HepG2 (cell line): ENCODE data around the gene TP53BP2. TPM values are rescaled to one million over a fixed set of nuclear protein-coding genes. Genes with fewer than 3 reads are reported as not detected.

Source experiments
- ATAC-seq: fragments of 200-7000 bp; cut with Tn5 transposase; 3 replicates; pipeline ENCODE4 v1.9.1; 2020; ENCODE audit warnings: mild to moderate bottlenecking, moderate library complexity
- BruUV-seq: library from RNA; stranded (reverse); fragments of 400-500 nt; replicated peaks from 2 replicates; lab custom pipeline; 2021; lab: Mats Ljungman, UMichigan
- CTCF ChIA-PET: fragments of 300-600 bp; formaldehyde crosslinking; extraction: SDS; loops from one replicate; lab custom pipeline; 2021; ENCODE audit warnings: low total read pairs, inconsistent platforms, low intra/inter-chr PET ratio; lab: Yijun Ruan, JAX
- POLR2A ChIA-PET: fragments of 350-600 bp; sonication (Branson Sonifier 250); formaldehyde crosslinking; loops from one replicate; lab custom pipeline; 2020; ENCODE audit warnings: antibody characterized with exemption, inconsistent platforms; lab: Yijun Ruan, JAX
- DNase-seq: peaks from one replicate; pipeline ENCODE4 v3.0.0-alpha.2; 2015; ENCODE audit warnings: low spot score
- FAIRE-seq: peaks from 3 replicates; lab custom pipeline; 2011; peaks lifted over from hg19 to GRCh38; lab: Jason Lieb, UNC
- H2AFZ ChIP-seq: one replicate; pipeline ENCODE4 v1.6.1; 2011; ENCODE audit warnings: low read length, inconsistent platforms
- H3K27ac ChIP-seq: fragments of 300-600 bp; 3 replicates; pipeline ENCODE4 v1.8.0; 2011; ENCODE audit warnings: mixed run types, mild to moderate bottlenecking, mixed read lengths, low read length, inconsistent platforms; ENCODE audit not compliant: insufficient read depth; ENCODE audit errors: extremely low read length
- H3K27me3 ChIP-seq, 2 experiments: fragments of 200-600 bp in 1 of 2; 2 replicates in 1 of 2; 3 replicates in 1 of 2; pipeline versions ENCODE4 v1.6.0 to v1.8.0; 2011; ENCODE audit warnings: low read length in 2 of 2, mild to moderate bottlenecking in 2 of 2, moderate library complexity in 2 of 2, inconsistent platforms in 1 of 2; ENCODE audit not compliant: insufficient read depth in 2 of 2, control insufficient read depth in 1 of 2
- H3K36me3 ChIP-seq, 2 experiments: fragments of 200-600 bp in 1 of 2; replicated peaks in 1 of 2; 2 replicates in 1 of 2; 3 replicates in 1 of 2; pipeline versions ENCODE4 v1.5.1 to v1.8.0; 2011; ENCODE audit warnings: low read length in 2 of 2, inconsistent platforms in 1 of 2; ENCODE audit not compliant: insufficient read depth in 2 of 2, control insufficient read depth in 1 of 2
- H3K4me1 ChIP-seq: 2 replicates; pipeline ENCODE4 v1.5.1; 2012; ENCODE audit warnings: low read length, inconsistent platforms; ENCODE audit not compliant: insufficient read depth
- H3K4me2 ChIP-seq: 2 replicates; pipeline ENCODE4 v1.6.0; 2011; ENCODE audit warnings: low read depth, low read length, inconsistent platforms
- H3K4me3 ChIP-seq, 3 experiments: fragments of 200-600 bp in 1 of 3; sonication (generic), shearing (Covaris generic) in 1 of 3; replicated peaks in 1 of 3; 2 replicates each; pipeline ENCODE4 v1.5.1; 2011 to 2016; ENCODE audit warnings: low read length in 3 of 3, inconsistent platforms in 2 of 3, low read depth in 2 of 3, mild to moderate bottlenecking in 2 of 3, control low read depth in 1 of 3, mixed read lengths in 1 of 3; ENCODE audit not compliant: insufficient read depth in 1 of 3
- H3K79me2 ChIP-seq: one replicate; pipeline ENCODE4 v1.6.1; 2011; ENCODE audit warnings: low read length, inconsistent platforms; ENCODE audit not compliant: insufficient read depth
- H3K9ac ChIP-seq: 2 replicates; pipeline ENCODE4 v1.6.0; 2011; ENCODE audit warnings: mild to moderate bottlenecking, low read depth, low read length, inconsistent platforms; ENCODE audit not compliant: insufficient read depth
- H3K9me3 ChIP-seq: 2 replicates; pipeline ENCODE4 v1.5.1; 2012; ENCODE audit warnings: mild to moderate bottlenecking, low read length
- H4K20me1 ChIP-seq: 2 replicates; pipeline ENCODE4 v1.6.0; 2011; ENCODE audit warnings: inconsistent platforms, mild to moderate bottlenecking, low read length, moderate library complexity; ENCODE audit not compliant: insufficient read depth
- ETV5 ChIP-seq: IDR thresholded peaks from 2 replicates; pipeline ENCODE4 v1.6.1; 2018; ENCODE audit warnings: missing biosample characterization, missing genetic modification reagents, inconsistent platforms, borderline replicate concordance
- HINFP ChIP-seq: sonication (generic); formaldehyde crosslinking; IDR thresholded peaks from 2 replicates; pipeline ENCODE4 v1.4.0; 2020; ENCODE audit warnings: low read depth, mild to moderate bottlenecking, missing genetic modification reagents
- MTA3 ChIP-seq: sonication (generic); formaldehyde crosslinking; IDR thresholded peaks from 2 replicates; pipeline ENCODE4 v1.4.0; 2020; ENCODE audit warnings: missing genetic modification reagents
- RAD21 ChIP-seq: fragments of 450-650 bp; formaldehyde crosslinking; IDR thresholded peaks from 2 replicates; pipeline ENCODE4 v1.5.0; 2020; ENCODE audit warnings: mild to moderate bottlenecking
- RARG ChIP-seq: sonication (generic); formaldehyde crosslinking; IDR thresholded peaks from 2 replicates; pipeline ENCODE4 v1.4.0; 2020; ENCODE audit warnings: low read depth, mild to moderate bottlenecking, missing genetic modification reagents
- ZNF20 ChIP-seq: sonication (generic); formaldehyde crosslinking; IDR thresholded peaks from 2 replicates; pipeline ENCODE4 v1.4.0; 2020; ENCODE audit warnings: mild to moderate bottlenecking, moderate library complexity, missing genetic modification reagents
- ZNF513 ChIP-seq: sonication (generic); formaldehyde crosslinking; conservative IDR thresholded peaks from 2 replicates; pipeline ENCODE4 v1.5.0; 2020; ENCODE audit warnings: missing genetic modification reagents
- ZNF556 ChIP-seq: sonication (generic); formaldehyde crosslinking; IDR thresholded peaks from 2 replicates; pipeline ENCODE4 v1.4.0; 2020; ENCODE audit warnings: mild to moderate bottlenecking, missing genetic modification reagents, borderline replicate concordance
- ZNF75D ChIP-seq: sonication (generic); formaldehyde crosslinking; IDR thresholded peaks from 2 replicates; pipeline ENCODE4 v1.8.1; 2023; ENCODE audit warnings: missing genetic modification reagents, mild to moderate bottlenecking, borderline replicate concordance
- ZSCAN31 ChIP-seq: sonication (generic); formaldehyde crosslinking; IDR thresholded peaks from 2 replicates; pipeline ENCODE4 v1.5.0; 2020; ENCODE audit warnings: low read depth, mild to moderate bottlenecking, missing genetic modification reagents
- WGBS: methylation state at CpG from one replicate; pipeline ENCODE4 v1.1.6; 2017; ENCODE audit warnings: low lambda C conversion rate; 5-methylcytosine and 5-hydroxymethylcytosine counted together
- in situ Hi-C: cut with HindIII; loops from 2 replicates; pipeline ENCODE4 v1.10.0; 2017; ENCODE audit warnings: low pct_unique_long_range_greater_than_20kb; ENCODE audit not compliant: extremely low pct_ligation_motif_present
- intact Hi-C: fragments of 100-400 bp; cut with micrococcal nuclease; formaldehyde crosslinking; loops from one replicate; pipeline ENCODE4 v1.10.0; 2022; ENCODE audit not compliant: unreplicated experiment
- polyA plus RNA-seq, 8 experiments: library from polyadenylated mRNA; depleted of rRNA in 3 of 8; stranded (reverse) in 7 of 8; unstranded in 1 of 8; fragments of >200 nt; fragmentation: Illumina TruSeq in 4 of 8; extraction: Trizol in 4 of 8; gene quantifications; 2 replicates each; pipeline versions ENCODE4 v1.2.1 to v1.2.3, GENCODE V29; 2011 to 2016; ENCODE audit warnings: low read depth in 4 of 8, missing spikeins in 1 of 8, mixed read lengths in 1 of 8; ENCODE audit not compliant: insufficient read depth in 1 of 8
- total RNA-seq, 5 experiments: library from RNA; depleted of rRNA; stranded (reverse); fragments of >200 nt; fragmentation: Illumina TruSeq; extraction: Trizol; gene quantifications; 2 replicates each; pipeline ENCODE4 v1.2.3, GENCODE V29; 2016; ENCODE audit warnings: low read depth in 1 of 5
- TF ChIP-seq, protein P1 (sequence below), 2 experiments: sonication (generic) in 1 of 2; formaldehyde crosslinking in 1 of 2; IDR thresholded peaks; 2 replicates each; pipeline versions ENCODE4 v1.4.0 to v1.6.1; 2018 to 2020; ENCODE audit warnings: missing genetic modification reagents in 2 of 2, borderline replicate concordance in 1 of 2, low read depth in 1 of 2, mild to moderate bottlenecking in 1 of 2, missing biosample characterization in 1 of 2

TP53BP2 gene
- total and polyA plus RNA-seq, 2 of the 13 experiments (the other 11 are each of a cell fraction or from before 2014, with no cell fraction given) = 10.0 to 14.0 TPM

DNA sequence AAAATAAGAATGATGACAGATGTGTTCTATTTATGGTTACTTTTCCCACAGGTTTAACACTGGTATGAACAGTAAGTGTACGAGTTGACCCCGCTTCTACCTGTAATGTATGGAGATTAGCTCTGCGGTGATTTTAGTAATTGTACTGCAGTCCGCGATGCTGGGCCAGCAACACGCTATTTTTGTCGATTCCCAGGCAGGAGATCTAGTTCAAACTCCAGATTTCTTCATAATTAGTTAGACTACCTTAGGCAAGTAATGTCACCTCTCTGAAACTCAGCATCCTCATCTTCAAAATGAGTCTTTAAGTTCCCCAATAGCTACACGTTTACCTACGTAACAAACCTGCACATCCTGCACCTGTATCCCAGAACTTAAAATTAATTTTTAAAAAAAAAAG is 21.5 kb downstream of the TP53BP2 start:
- peaks cover 10% of the 10 kb centered on the region; the same call in 1 of the 2 replicates for H3K4me1 ChIP-seq
- H3K27ac ChIP-seq = no peak overlapping the region
- no peak for DNase-seq
- no peak overlapping the region for H3K4me2 ChIP-seq
- peaks cover 4 to 11% of the 10 kb centered on the region in 2 experiments; a peak in 3 of 5 replicates for H3K36me3 ChIP-seq
- no peaks in the 10 kb centered on the region for H4K20me1 ChIP-seq
- no peaks in the 10 kb centered on the region for H3K9me3 ChIP-seq
- FAIRE-seq = no peak
- TF ChIP-seq RAD21 (CRISPR knock-in tag) = no peak
- no peak overlapping the region for H3K9ac ChIP-seq
- no TSS peak for BruUV-seq
- H3K27me3 ChIP-seq = no peaks in the 10 kb centered on the region
- 98% methylated on average over 9 of the region's 9 CpGs for whole genome bisulfite sequencing
- ChIA-PET CTCF (no interaction called here), POLR2A (interaction anchor here (0.7 kb wide), 1 partner anchor 21 kb away, joined by 3 read pairs; the partner anchor contains the start of gene TP53BP2)
- H3K79me2 ChIP-seq = peaks cover 52% of the 10 kb centered on the region
- no peak overlapping the region for H3K4me3 ChIP-seq
- H2AFZ ChIP-seq = no peak overlapping the region
- in situ Hi-C loops (no loop called here), intact Hi-C loops (no loop called here)
- ATAC-seq = no peak

DNA sequence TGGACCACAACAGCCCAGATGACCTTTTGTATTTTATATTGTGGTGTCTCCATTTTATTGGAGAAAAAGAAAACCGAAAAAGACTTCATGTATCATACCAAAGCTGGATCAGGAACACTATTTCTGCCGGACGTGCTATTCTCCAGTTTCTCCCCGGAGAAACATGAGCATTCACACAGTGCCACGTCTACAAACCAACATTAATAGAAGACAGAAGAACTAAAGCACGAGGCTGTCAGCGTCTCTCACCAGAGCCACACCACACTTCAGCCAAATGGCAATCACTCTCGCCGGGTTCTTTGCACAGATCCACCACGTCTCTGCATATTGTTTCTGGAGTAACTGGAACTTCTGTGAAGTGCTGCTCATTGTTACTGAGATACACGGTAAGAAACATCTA is 24.8 kb downstream of the TP53BP2 start:
- in situ Hi-C loops = no loop called here
- H2AFZ ChIP-seq = no peak overlapping the region
- H3K9me3 ChIP-seq = no peaks in the 10 kb centered on the region
- intact Hi-C loops = no loop called here
- ChIA-PET POLR2A (no interaction called here), CTCF (no interaction called here)
- no peak for FAIRE-seq
- ATAC-seq = no peak
- no peaks in the 10 kb centered on the region for H4K20me1 ChIP-seq
- peaks cover 29% of the 10 kb centered on the region for H3K79me2 ChIP-seq
- 98% methylated on average over 11 of the region's 11 CpGs for WGBS
- DNase-seq = no peak
- no peak overlapping the region for H3K9ac ChIP-seq
- no peak overlapping the region for H3K4me3 ChIP-seq
- no peak overlapping the region for H3K27ac ChIP-seq
- H3K4me1 ChIP-seq = peaks cover 8% of the 10 kb centered on the region; the same call in 1 of the 2 replicates
- H3K36me3 ChIP-seq = peaks cover 4 to 8% of the 10 kb centered on the region in 2 experiments; a peak in 3 of 5 replicates
- H3K27me3 ChIP-seq = no peaks in the 10 kb centered on the region
- no TSS peak for BruUV-seq
- no peak overlapping the region for H3K4me2 ChIP-seq
- no peak for TF ChIP-seq ZNF513 (CRISPR knock-in tag)
- TF ChIP-seq RARG (CRISPR knock-in tag) = no peak
- TF ChIP-seq ZNF556 (CRISPR knock-in tag) = no peak
- TF ChIP-seq HINFP = no peak
- TF ChIP-seq ZNF20 (CRISPR knock-in tag) = no peak
- TF ChIP-seq ZNF75D = no peak
- no peak for TF ChIP-seq ETV5 (CRISPR knock-in tag)
- no peak for TF ChIP-seq ZSCAN31 (CRISPR knock-in tag)
- TF ChIP-seq MTA3 (CRISPR knock-in tag) = no peak
- TF ChIP-seq, protein P1, sequence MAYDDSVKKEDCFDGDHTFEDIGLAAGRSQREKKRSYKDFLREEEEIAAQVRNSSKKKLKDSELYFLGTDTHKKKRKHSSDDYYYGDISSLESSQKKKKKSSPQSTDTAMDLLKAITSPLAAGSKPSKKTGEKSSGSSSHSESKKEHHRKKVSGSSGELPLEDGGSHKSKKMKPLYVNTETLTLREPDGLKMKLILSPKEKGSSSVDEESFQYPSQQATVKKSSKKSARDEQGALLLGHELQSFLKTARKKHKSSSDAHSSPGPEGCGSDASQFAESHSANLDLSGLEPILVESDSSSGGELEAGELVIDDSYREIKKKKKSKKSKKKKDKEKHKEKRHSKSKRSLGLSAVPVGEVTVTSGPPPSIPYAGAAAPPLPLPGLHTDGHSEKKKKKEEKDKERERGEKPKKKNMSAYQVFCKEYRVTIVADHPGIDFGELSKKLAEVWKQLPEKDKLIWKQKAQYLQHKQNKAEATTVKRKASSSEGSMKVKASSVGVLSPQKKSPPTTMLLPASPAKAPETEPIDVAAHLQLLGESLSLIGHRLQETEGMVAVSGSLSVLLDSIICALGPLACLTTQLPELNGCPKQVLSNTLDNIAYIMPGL (CRISPR knock-in tag; IDR thresholded peaks at IDR 0.05; ENCODE audit: borderline replicate concordance in 1 of 2, low read depth in 1 of 2) = no peak
